ENCODE results near the gene RALGAPA1. TPM values are rescaled to one million over a fixed set of nuclear protein-coding genes. Genes with fewer than 3 reads are reported as not detected.

Gene RALGAPA1
- total and polyA plus RNA-seq, 2 of the 13 experiments (the other 11 are each of a cell fraction or from before 2014, with no cell fraction given) = 65.0 to 89.2 TPM

DNA sequence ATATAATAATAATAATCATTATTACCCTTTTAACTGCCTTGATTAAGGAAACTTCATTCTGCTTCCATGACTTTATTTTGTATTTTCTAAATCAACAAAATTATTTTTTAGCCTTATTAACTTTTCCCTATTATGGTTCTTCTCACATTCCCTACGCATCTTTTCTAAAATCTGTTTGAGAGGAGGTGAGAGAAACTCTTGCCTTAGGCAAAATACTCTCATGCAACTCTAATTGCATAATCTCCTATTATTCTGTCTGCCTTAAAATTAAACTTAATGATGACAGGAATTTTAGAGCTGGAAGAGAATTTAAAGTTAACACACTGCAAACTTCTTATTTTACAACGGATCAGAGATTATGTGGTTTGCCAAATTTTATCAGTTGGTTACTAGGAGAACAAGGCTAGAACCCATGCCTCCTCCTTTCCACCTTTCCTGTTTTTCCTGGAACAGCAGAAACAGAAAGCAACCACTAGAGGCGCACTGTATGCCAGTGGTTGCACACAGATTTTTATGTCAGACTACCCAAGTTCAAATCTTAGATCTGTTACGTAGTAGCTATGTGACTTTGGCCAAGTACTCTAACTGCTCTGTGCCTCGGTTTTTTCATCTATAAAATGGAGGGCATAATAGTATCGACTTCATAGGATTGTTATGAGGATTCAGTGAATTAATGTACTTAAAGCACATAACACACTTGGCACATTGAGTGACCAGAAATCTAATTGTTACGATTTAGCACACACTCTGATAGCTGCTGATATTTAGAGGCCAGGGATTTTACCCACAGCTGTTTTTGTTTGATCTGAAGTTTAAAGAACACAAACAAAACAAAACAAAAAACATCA lies 12.7 kb upstream of the RALGAPA1 start (continued):
- TF ChIP-seq ATF7 (IDR thresholded peaks at IDR 0.05) (no peak), ATF7 (CRISPR knock-in tag; IDR thresholded peaks at IDR 0.05) (no peak), ZFP82 (CRISPR knock-in tag; IDR thresholded peaks at IDR 0.05; ENCODE audit: borderline replicate concordance) (no peak), ZNF552 (CRISPR knock-in tag; IDR thresholded peaks at IDR 0.05; ENCODE audit: borderline replicate concordance) (no peak), LCORL (IDR thresholded peaks at IDR 0.05) (no peak), LCORL (CRISPR knock-in tag; IDR thresholded peaks at IDR 0.05) (0 out of 2 replicates have a peak, but pooled peaks have one; percentile 39), ZNF124 (CRISPR knock-in tag; IDR thresholded peaks at IDR 0.05) (peak; percentile 26; the same call in 1 of the 2 replicates), ISL2 (CRISPR knock-in tag; IDR thresholded peaks at IDR 0.05) (peak; percentile 66), ZNF12 (CRISPR knock-in tag; IDR thresholded peaks at IDR 0.05) (no peak), SATB2 (CRISPR knock-in tag; IDR thresholded peaks at IDR 0.05) (no peak), ZNF446 (CRISPR knock-in tag; IDR thresholded peaks at IDR 0.05) (no peak), KLF12 (CRISPR knock-in tag; IDR thresholded peaks at IDR 0.05; ENCODE audit: borderline replicate concordance) (0 out of 2 replicates have a peak, but pooled peaks have one; percentile 64), KLF16 (CRISPR knock-in tag; IDR thresholded peaks at IDR 0.05) (peak in 1 of 2 experiments; percentile 54; a peak in 1 of 4 replicates)
- TF ChIP-seq, protein P1, sequence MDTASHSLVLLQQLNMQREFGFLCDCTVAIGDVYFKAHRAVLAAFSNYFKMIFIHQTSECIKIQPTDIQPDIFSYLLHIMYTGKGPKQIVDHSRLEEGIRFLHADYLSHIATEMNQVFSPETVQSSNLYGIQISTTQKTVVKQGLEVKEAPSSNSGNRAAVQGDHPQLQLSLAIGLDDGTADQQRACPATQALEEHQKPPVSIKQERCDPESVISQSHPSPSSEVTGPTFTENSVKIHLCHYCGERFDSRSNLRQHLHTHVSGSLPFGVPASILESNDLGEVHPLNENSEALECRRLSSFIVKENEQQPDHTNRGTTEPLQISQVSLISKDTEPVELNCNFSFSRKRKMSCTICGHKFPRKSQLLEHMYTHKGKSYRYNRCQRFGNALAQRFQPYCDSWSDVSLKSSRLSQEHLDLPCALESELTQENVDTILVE (CRISPR knock-in tag; IDR thresholded peaks at IDR 0.05) = peak; percentile 60; the same call in 1 of the 2 replicates
- TF ChIP-seq, protein P2, sequence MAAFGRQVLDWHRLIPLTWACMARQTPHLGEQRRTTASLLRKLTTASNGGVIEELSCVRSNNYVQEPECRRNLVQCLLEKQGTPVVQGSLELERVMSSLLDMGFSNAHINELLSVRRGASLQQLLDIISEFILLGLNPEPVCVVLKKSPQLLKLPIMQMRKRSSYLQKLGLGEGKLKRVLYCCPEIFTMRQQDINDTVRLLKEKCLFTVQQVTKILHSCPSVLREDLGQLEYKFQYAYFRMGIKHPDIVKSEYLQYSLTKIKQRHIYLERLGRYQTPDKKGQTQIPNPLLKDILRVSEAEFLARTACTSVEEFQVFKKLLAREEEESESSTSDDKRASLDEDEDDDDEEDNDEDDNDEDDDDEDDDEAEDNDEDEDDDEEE (CRISPR knock-in tag; IDR thresholded peaks at IDR 0.05) = no peak
- TF ChIP-seq, protein P3, sequence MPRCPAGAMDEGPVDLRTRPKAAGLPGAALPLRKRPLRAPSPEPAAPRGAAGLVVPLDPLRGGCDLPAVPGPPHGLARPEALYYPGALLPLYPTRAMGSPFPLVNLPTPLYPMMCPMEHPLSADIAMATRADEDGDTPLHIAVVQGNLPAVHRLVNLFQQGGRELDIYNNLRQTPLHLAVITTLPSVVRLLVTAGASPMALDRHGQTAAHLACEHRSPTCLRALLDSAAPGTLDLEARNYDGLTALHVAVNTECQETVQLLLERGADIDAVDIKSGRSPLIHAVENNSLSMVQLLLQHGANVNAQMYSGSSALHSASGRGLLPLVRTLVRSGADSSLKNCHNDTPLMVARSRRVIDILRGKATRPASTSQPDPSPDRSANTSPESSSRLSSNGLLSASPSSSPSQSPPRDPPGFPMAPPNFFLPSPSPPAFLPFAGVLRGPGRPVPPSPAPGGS (CRISPR knock-in tag; IDR thresholded peaks at IDR 0.05) = no peak
- TF ChIP-seq, protein P4, sequence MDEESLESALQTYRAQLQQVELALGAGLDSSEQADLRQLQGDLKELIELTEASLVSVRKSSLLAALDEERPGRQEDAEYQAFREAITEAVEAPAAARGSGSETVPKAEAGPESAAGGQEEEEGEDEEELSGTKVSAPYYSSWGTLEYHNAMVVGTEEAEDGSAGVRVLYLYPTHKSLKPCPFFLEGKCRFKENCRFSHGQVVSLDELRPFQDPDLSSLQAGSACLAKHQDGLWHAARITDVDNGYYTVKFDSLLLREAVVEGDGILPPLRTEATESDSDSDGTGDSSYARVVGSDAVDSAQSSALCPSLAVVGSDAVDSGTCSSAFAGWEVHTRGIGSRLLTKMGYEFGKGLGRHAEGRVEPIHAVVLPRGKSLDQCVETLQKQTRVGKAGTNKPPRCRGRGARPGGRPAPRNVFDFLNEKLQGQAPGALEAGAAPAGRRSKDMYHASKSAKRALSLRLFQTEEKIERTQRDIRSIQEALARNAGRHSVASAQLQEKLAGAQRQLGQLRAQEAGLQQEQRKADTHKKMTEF (CRISPR knock-in tag; IDR thresholded peaks at IDR 0.05) = peak; percentile 64; the same call in 1 of the 2 replicates
